MM.1S (cell line): Measurements from ENCODE around the gene CNOT8.

ENCODE experiments used
- DNase-seq: peaks from one replicate; pipeline ENCODE4 v3.0.0-alpha.2; 2015
- H2AFZ ChIP-seq: fragments of 300-600 bp; sonication (generic); 2 replicates; pipeline ENCODE4 v1.6.0; 2016; ENCODE audit warnings: antibody characterized with exemption, low read length
- H3F3A ChIP-seq: fragments of 300-600 bp; sonication (generic); 2 replicates; pipeline ENCODE4 v1.6.1; 2016; ENCODE audit warnings: mild to moderate bottlenecking, antibody characterized with exemption, low read length, moderate library complexity, mixed read lengths; ENCODE audit not compliant: insufficient read depth
- H3K27ac ChIP-seq: fragments of 300-600 bp; sonication (generic); 2 replicates; pipeline ENCODE4 v1.5.1; 2016; ENCODE audit warnings: mild to moderate bottlenecking, low read length
- H3K27me3 ChIP-seq: fragments of 300-600 bp; sonication (generic); replicated peaks from 2 replicates; pipeline ENCODE4 v1.6.0; 2016; ENCODE audit warnings: low read length; ENCODE audit not compliant: insufficient read depth
- H3K36me3 ChIP-seq: fragments of 300-600 bp; sonication (generic); replicated peaks from 2 replicates; pipeline ENCODE4 v1.6.1; 2016; ENCODE audit warnings: mild to moderate bottlenecking, low read length, mixed read lengths; ENCODE audit not compliant: insufficient read depth
- H3K4me1 ChIP-seq: fragments of 300-600 bp; sonication (generic); 2 replicates; pipeline ENCODE4 v1.6.1; 2016; ENCODE audit warnings: low read length, mixed read lengths
- H3K4me2 ChIP-seq: fragments of 300-600 bp; sonication (generic); 2 replicates; pipeline ENCODE4 v1.6.0; 2016; ENCODE audit warnings: low read depth, low read length
- H3K4me3 ChIP-seq: fragments of 300-600 bp; sonication (generic); 2 replicates; pipeline ENCODE4 v1.5.1; 2016; ENCODE audit warnings: low read length, mixed read lengths
- H3K79me2 ChIP-seq: fragments of 300-600 bp; sonication (generic); 2 replicates; pipeline ENCODE4 v1.6.1; 2016; ENCODE audit warnings: mixed run types, low read length, mixed read lengths
- H3K9ac ChIP-seq: fragments of 300-600 bp; sonication (generic); 2 replicates; pipeline ENCODE4 v1.6.1; 2016; ENCODE audit warnings: low read length, mixed read lengths
- H3K9me2 ChIP-seq: fragments of 300-600 bp; sonication (generic); replicated peaks from 2 replicates; pipeline ENCODE4 v1.6.1; 2016; ENCODE audit warnings: mild to moderate bottlenecking, low read length, mixed read lengths; ENCODE audit not compliant: insufficient read depth
- H3K9me3 ChIP-seq: fragments of 300-600 bp; sonication (generic); replicated peaks from 2 replicates; pipeline ENCODE4 v1.6.1; 2016; ENCODE audit warnings: mild to moderate bottlenecking, low read length, mixed read lengths; ENCODE audit not compliant: insufficient read depth
- H4K20me1 ChIP-seq: fragments of 300-600 bp; sonication (generic); 2 replicates; pipeline ENCODE4 v1.6.1; 2016; ENCODE audit warnings: mild to moderate bottlenecking, low read length, moderate library complexity, mixed read lengths; ENCODE audit not compliant: insufficient read depth
- EZH2 ChIP-seq: fragments of 300-600 bp; sonication (generic); optimal IDR thresholded peaks from 2 replicates; pipeline ENCODE3; 2017; ENCODE audit warnings: low read depth, mild to moderate bottlenecking, antibody characterized with exemption, low read length, mixed read lengths
- EZH2phosphoT487 ChIP-seq: fragments of 300-600 bp; sonication (generic); IDR thresholded peaks from 2 replicates; pipeline ENCODE4 v1.6.1; 2018; ENCODE audit warnings: antibody characterized with exemption, low read length
- TF ChIP-seq, protein P1 (sequence below): fragments of 300-600 bp; sonication (generic); IDR thresholded peaks from 2 replicates; pipeline ENCODE4 v1.5.1; 2016; ENCODE audit warnings: antibody characterized with exemption, low read length, mixed read lengths

The CNOT8 gene

DNA sequence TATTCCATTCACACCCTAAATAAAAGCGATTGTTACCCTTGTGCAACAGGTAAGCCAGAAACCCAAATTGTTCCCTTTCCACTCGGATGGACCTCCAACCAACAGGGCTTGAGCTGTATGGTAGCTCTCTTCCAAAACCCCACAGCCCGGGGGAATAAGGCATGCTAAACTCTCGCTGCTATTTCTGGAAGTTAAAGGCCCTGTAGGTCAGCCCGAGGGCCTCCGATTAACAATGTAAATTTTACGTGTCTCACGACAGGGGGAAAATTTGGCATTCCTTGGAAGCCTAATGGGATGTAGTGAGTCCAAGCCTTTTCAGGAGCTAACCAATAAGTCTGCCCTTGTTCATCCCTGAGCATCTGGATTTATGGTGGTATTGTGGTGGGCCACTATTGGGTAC, 26.0 kb downstream of the CNOT8 start:
- Histone ChIP-seq H3K9me2 (no peaks in the 10 kb centered on the region), H3K27me3 (no peaks in the 10 kb centered on the region), H3K27ac (no peak overlapping the region), H3K4me3 (no peak overlapping the region), H3K4me2 (no peak overlapping the region), H3K36me3 (peaks cover 18% of the 10 kb centered on the region), H4K20me1 (no peaks in the 10 kb centered on the region), H3K79me2 (no peaks in the 10 kb centered on the region), H3F3A (no peaks in the 10 kb centered on the region), H3K9me3 (no peaks in the 10 kb centered on the region), H3K4me1 (no peaks in the 10 kb centered on the region), H3K9ac (no peak overlapping the region), H2AFZ (no peak overlapping the region)
- TF ChIP-seq EZH2 (no peak), EZH2phosphoT487 (no peak)
- DNase-seq: no peak

DNA sequence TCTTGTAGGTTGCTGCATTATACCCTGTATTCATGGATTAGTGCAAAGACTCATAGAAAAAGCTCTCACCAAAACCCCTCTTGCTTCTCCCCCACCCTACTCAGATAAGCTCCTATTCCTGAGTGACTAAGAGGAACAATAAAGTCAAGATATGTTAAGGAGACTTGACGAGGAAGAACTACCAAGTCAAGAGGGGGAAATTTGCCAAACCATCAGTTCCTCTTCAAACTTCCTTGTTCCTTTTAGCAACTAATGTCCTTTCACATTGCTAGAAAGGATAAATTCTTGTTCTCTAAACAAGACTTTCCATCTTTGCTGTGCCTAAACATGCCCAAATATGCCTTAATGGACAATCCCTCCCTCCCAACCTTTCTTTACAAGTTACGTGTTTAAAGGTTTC, 27.0 kb downstream of the CNOT8 start:
- Histone ChIP-seq H3K9me2 (no peaks in the 10 kb centered on the region), H3F3A (no peaks in the 10 kb centered on the region), H3K4me1 (no peaks in the 10 kb centered on the region), H3K79me2 (no peaks in the 10 kb centered on the region), H3K36me3 (peaks cover 18% of the 10 kb centered on the region), H3K27ac (no peak overlapping the region), H3K9ac (no peak overlapping the region), H3K9me3 (no peaks in the 10 kb centered on the region), H3K4me3 (no peak overlapping the region), H4K20me1 (no peaks in the 10 kb centered on the region), H2AFZ (no peak overlapping the region), H3K27me3 (no peaks in the 10 kb centered on the region), H3K4me2 (no peak overlapping the region)
- DNase-seq: no peak
- TF ChIP-seq, protein P1, sequence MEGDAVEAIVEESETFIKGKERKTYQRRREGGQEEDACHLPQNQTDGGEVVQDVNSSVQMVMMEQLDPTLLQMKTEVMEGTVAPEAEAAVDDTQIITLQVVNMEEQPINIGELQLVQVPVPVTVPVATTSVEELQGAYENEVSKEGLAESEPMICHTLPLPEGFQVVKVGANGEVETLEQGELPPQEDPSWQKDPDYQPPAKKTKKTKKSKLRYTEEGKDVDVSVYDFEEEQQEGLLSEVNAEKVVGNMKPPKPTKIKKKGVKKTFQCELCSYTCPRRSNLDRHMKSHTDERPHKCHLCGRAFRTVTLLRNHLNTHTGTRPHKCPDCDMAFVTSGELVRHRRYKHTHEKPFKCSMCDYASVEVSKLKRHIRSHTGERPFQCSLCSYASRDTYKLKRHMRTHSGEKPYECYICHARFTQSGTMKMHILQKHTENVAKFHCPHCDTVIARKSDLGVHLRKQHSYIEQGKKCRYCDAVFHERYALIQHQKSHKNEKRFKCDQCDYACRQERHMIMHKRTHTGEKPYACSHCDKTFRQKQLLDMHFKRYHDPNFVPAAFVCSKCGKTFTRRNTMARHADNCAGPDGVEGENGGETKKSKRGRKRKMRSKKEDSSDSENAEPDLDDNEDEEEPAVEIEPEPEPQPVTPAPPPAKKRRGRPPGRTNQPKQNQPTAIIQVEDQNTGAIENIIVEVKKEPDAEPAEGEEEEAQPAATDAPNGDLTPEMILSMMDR: no peak
- TF ChIP-seq EZH2 (no peak), EZH2phosphoT487 (no peak)

DNA sequence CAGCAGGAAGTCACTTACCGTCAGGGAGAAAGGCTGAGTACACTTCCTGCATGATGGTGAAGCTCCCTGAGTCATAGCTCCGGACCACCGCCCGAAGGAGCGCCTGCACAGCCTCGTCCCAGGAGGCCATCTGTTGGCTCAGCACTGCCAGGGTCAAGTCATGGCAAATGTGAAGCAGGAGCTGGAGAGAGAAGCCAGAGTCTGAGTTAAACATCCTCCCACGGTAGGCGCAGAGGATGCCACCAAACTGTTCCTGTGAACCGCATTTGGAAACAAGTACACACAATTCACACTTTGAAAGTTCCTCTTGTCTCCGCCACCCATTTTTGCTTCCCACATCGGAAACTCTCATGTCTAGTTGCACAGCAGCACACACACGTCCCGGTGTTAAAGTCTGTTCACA, 33.9 kb downstream of the CNOT8 start:
- Histone ChIP-seq H3K79me2 (no peaks in the 10 kb centered on the region), H3K9ac (no peak overlapping the region), H3K27me3 (no peaks in the 10 kb centered on the region), H3K9me3 (no peaks in the 10 kb centered on the region), H3K9me2 (no peaks in the 10 kb centered on the region), H3K4me1 (no peaks in the 10 kb centered on the region), H3K4me2 (no peak overlapping the region), H4K20me1 (no peaks in the 10 kb centered on the region), H2AFZ (no peak overlapping the region), H3K36me3 (peaks cover 7% of the 10 kb centered on the region), H3K4me3 (no peak overlapping the region), H3F3A (no peaks in the 10 kb centered on the region), H3K27ac (no peak overlapping the region)
- TF ChIP-seq, protein P1: no peak
- no peak for TF ChIP-seq EZH2
- no peak for TF ChIP-seq EZH2phosphoT487
- no peak for DNase-seq

DNA sequence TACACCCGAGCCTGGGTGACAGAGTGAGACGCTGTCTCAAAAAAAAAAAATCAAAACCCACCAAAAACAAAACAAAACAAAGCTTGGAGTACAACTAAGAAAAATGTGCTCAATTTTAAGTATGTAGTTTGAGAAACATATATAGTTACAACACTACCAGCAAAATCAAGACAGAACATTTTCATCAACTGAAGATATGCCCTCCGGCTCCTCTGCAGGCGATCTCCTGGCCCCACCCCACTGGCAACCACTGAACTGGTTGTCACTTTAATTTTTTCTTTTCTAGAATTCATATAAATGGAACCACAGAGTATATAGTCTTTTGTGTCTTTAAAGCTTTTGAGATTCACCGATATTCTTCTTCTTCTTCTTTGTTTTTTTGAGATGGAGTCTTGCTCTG, 35.0 kb downstream of the CNOT8 start:
- H3K9ac ChIP-seq: no peak overlapping the region
- no peak for DNase-seq
- no peaks in the 10 kb centered on the region for H4K20me1 ChIP-seq
- TF ChIP-seq, protein P1: no peak
- TF ChIP-seq EZH2 (no peak), EZH2phosphoT487 (no peak)
- H3K4me3 ChIP-seq: no peak overlapping the region
- H2AFZ ChIP-seq: no peak overlapping the region
- no peak overlapping the region for H3K27ac ChIP-seq
- H3K27me3 ChIP-seq: no peaks in the 10 kb centered on the region
- H3K9me3 ChIP-seq: no peaks in the 10 kb centered on the region
- H3K9me2 ChIP-seq: no peaks in the 10 kb centered on the region
- no peaks in the 10 kb centered on the region for H3K4me1 ChIP-seq
- H3K36me3 ChIP-seq: no peaks in the 10 kb centered on the region; the same call in none of the 2 replicates
- H3F3A ChIP-seq: no peaks in the 10 kb centered on the region
- H3K79me2 ChIP-seq: no peaks in the 10 kb centered on the region
- no peak overlapping the region for H3K4me2 ChIP-seq
